HG02678 (cell line): ENCODE measurements around the gene IMMP2L.
"Not testable (repeated sequence)": the region's sequence is repeated elsewhere in the genome, so short reads cannot be mapped to it uniquely, and the experiment has no call there.

Experiments
- ATAC-seq: cut with Tn5 transposase; IDR thresholded peaks from one replicate; pipeline ENCODE4 v1.9.1; 2021; ENCODE audit warnings: mild to moderate bottlenecking, moderate library complexity; ENCODE audit not compliant: unreplicated experiment

IMMP2L gene

GRCh38 chr7:110962374-110962773, 599.9 kb downstream of the IMMP2L start:
- no peak for ATAC-seq

GRCh38 chr7:110960811-110961210, 601.5 kb downstream of the IMMP2L start:
- no peak for ATAC-seq

- no peak for ATAC-seq
These were observed 614.0 kb downstream of the IMMP2L start for GRCh38 chr7:110948280-110948679.

GRCh38 chr7:110947408-110947807, 614.9 kb downstream of the IMMP2L start:
- no peak for ATAC-seq

- no peak for ATAC-seq
These were observed 617.2 kb downstream of the IMMP2L start for GRCh38 chr7:110944966-110945644.

GRCh38 chr7:110944448-110944847, 617.8 kb downstream of the IMMP2L start:
- no peak for ATAC-seq

GRCh38 chr7:110943701-110944345, 618.5 kb downstream of the IMMP2L start:
- ATAC-seq = no peak

GRCh38 chr7:110941385-110941784, 620.9 kb downstream of the IMMP2L start:
- no peak for ATAC-seq

GRCh38 chr7:110940756-110941155, 621.5 kb downstream of the IMMP2L start:
- no peak for ATAC-seq

- no peak for ATAC-seq
These were observed 624.1 kb downstream of the IMMP2L start for GRCh38 chr7:110938165-110938564.

GRCh38 chr7:110936665-110937064, 625.6 kb downstream of the IMMP2L start:
- not testable (repeated sequence) for ATAC-seq

- no peak for ATAC-seq
These were observed 632.6 kb downstream of the IMMP2L start for GRCh38 chr7:110929480-110930249.

- no peak for ATAC-seq
These were observed 639.4 kb downstream of the IMMP2L start for GRCh38 chr7:110922906-110923305.

GRCh38 chr7:110921595-110922151, 640.6 kb downstream of the IMMP2L start:
- ATAC-seq = no peak

- ATAC-seq = no peak
These were observed 643.2 kb downstream of the IMMP2L start for GRCh38 chr7:110918949-110919548.

- no peak for ATAC-seq
These were observed 648.0 kb downstream of the IMMP2L start for GRCh38 chr7:110914263-110914662.

- no peak for ATAC-seq
These were observed 650.7 kb downstream of the IMMP2L start for GRCh38 chr7:110911632-110912031.

GRCh38 chr7:110909117-110909516, 653.2 kb downstream of the IMMP2L start:
- ATAC-seq = no peak

- ATAC-seq = no peak
These were observed 656.3 kb downstream of the IMMP2L start for GRCh38 chr7:110905773-110906566.

- no peak for ATAC-seq
These were observed 663.8 kb downstream of the IMMP2L start for GRCh38 chr7:110898516-110898915.
